HG02852 (cell line): ENCODE measurements around the gene SULT1A1.
"Not testable (repeated sequence)": the region's sequence is repeated elsewhere in the genome, so short reads cannot be mapped to it uniquely, and the experiment has no call there.

Source experiments
- ATAC-seq: cut with Tn5 transposase; IDR thresholded peaks from one replicate; pipeline ENCODE4 v1.9.1; 2021; ENCODE audit warnings: mild to moderate bottlenecking, moderate library complexity; ENCODE audit not compliant: unreplicated experiment

Gene SULT1A1

DNA sequence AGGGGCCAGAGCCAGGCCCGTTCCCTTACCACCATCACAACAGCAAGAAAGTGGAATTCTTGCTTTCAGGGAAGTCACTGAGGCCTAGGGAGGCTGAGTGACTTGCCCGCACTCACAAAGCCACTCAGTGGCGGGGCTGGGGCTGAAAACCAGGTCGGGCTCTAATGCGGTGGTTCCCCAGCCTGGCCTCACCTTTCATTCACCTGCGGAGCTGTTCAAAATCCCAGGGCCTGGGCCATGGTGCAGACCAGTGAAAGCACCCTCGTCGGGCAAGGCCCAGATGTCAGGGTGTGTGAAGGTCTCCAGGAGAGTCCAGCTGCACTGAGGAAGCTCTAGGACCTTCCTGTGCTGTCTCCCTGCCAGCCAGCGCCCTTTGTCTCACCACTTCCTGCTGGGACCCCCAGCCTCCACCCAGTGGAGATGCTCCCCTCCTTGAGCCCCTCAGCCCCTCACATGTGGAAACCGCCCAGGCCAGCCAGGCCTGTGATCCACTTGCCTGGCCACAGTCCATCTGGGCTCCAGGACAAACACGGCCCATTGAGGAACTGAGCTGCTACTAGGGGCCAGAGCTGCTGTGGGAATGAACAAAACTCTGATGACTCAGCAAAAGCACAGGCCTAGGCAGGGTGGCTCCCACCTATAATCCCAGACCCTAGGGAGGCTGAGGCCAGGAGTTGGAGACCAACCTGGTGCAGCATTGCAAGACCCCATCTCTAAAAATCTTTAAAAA lies 812 bp downstream of the SULT1A1 start:
- not testable (repeated sequence) for ATAC-seq

DNA sequence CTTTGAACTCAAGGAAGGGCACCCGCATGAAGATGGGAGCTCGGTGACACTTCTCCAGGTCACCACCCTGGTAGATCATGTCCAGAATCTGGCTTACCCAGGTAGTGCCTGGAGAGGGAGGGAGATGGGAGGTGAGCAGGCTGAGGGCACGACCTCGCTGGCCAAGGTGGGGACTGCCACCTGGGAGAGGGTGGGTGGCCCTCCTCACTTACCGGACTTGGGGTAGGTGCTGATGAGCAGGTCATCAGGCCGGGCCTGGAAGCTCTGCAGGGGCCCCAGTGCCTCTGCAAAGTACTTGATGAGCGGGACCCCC lies 1.4 kb downstream of the SULT1A1 start:
- ATAC-seq = not testable (repeated sequence)

DNA sequence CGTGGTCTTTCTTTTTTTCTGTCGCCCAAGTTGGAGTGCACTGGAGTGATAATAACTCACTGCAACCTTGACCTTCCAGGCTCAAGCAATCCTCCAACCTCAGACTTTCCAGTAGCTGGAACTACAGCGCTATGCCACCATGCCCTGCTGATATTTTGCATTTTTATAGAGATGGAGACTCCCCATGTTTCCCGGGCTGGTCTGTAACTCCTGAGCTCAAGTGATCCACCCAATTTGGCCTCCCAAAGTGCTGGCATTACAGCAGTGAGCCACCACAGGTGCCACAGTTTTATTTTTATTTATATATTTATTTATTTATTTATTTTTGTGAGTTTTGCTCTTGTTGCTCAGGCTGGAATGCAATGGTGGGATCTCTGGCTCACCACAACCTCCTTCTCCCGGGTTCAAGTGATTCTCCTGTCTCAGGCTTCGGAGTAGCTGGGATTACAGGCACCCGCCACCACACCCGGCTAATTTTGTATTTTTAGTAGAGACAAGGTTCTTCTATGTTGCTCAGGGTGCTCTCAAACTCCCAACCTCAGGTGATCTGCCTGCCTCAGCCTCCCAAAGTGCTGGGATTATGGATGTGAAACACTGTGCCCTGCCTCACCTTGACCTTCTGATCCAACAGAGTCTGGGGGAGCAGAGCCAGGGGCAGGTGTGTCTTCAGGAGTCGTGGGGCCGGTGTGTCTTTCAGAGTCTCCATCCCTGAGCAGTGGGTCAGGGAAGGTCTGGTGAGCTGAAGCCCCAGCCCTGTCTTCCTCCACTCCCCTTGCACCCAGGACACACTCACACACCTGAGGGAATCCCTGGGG lies 2.0 kb downstream of the SULT1A1 start:
- not testable (repeated sequence) for ATAC-seq

DNA sequence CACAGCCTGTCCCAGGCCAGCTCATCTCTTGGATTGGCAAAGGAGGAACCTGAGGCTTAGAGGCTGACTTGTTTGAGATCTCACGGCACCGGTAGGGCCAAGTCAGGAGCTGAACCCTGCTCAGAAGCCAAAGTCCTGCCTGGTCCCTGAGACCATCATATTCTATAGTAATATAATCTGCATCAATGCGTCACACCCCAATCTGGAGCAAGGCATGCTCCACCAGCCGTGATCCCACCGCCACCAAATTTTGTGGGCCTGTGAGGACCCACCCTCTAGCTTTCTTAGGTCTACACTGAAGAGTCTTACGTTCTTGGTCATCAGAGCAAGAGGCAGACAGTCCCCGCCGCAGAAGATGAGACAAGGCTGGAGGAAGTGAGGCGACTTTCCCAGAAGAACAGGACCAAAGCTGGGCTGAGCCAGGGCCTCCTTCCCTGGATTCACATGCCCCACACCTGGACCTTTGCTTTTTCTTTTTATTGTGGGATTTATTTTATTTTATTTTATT lies 2.7 kb downstream of the SULT1A1 start:
- ATAC-seq = no peak

DNA sequence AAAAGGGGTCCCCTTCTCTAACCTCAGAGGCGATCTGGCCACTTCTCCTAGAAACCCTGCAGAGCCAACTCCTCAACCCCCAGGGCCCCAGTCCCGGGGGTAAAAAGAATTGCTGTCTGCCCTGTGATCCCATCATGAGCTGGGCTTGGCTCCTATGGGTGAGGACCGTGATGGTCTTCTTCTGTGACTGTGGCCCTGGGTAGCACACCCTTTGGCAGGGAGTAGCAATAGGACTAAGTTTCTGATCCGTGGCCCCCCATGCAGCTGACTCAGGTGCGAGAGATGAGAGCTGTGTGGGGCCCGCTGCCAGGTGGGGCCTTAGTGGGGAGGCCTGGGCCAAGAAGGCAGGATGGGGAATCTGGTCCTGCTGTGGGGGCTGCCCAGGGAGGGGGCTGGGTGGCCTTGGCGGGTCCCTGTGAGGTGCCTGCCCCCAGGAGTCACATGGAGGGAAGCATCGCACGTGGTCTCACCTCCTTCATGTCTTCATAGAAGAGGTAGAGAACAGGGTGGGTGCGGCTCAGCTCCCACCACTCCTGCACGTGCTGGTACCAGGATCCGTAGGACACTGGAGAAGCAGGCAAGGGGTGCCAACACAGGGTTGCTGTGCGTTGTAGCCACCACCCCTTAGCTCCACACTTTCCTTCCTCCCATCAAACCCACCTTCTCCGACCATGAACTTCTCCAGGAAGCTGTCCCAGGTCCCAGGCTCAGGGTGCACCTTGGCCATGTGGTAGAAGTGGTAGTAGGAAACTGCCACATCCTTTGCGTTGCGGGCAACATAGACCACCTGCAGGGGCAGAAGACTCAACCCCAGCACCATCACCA lies 3.3 kb downstream of the SULT1A1 start:
- no peak for ATAC-seq

DNA sequence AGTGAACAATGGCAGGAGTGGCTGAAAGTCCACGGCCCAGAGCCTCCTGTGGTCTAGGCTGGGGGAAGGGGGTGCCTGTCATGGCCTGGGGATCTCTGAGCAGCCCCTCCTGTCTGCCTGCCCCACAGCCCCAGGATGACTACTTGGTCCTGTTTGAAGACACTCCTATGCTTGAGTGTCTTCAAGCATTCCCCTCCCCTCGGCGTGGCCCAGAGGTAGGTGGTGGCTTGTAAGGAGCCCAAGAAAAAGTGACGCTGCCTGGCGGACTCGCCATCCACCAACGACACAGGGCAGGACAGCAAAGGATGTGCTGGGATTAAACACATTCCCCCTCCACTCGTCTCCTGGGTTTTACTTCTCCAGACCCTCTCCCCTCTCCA lies 5.7 kb downstream of the SULT1A1 start:
- no peak for ATAC-seq

DNA sequence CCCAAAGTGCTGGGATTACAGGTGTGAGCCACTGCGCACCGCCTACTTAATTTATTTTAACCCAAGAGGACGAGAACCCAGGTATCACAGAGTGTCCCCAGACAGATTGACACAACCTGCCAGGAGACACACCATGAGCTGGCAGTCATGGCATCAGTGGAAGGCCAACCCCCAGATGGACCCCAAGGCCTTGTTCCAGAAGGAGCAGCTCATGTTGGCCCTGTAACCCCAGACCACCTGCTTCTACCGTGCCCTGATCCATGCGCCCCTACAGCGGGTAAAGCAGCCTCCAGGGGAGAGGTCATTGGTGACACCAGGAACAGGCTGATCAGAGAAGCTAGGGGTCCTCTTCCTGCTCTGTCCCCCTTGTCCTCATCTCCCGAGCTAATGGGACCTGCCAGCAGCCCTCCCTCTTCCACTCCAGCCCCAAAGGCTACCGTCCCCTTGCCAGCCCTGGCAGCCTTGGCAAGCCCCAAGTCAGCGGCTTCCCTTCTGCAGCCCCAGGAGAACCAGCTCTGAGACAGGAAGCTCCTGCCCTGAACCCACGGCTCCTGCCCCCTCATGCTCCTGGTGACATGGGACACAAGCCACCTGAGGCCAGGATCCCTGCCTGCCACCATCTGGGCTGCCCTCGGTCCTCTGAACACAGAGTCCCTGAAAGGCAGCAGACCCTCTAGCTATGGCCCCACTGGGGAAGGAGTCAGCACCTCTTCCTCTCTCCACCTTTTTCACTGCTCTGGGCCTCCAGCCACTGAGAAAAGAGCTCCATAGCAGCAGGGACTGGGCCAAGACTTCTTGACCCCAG lies 6.3 kb downstream of the SULT1A1 start:
- ATAC-seq = no peak

DNA sequence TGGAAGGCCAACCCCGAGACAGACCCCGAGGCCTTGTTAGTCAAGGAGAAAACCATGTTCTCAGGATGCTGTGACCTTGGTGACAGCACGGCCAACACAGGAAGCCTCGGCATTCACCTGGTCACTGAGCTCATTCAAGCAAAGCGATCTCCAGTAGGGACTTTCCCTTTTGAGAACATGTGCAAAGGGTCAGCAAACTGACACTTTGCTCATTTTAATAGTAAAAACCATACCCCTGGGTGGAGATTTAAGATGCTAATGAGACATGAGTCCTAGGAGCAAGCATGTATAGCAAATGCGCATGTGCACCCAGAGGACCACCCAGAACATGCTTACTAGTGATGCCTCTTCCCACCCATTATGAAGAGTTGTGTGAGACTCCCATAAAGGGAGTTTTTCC lies 7.3 kb downstream of the SULT1A1 start:
- no peak for ATAC-seq

DNA sequence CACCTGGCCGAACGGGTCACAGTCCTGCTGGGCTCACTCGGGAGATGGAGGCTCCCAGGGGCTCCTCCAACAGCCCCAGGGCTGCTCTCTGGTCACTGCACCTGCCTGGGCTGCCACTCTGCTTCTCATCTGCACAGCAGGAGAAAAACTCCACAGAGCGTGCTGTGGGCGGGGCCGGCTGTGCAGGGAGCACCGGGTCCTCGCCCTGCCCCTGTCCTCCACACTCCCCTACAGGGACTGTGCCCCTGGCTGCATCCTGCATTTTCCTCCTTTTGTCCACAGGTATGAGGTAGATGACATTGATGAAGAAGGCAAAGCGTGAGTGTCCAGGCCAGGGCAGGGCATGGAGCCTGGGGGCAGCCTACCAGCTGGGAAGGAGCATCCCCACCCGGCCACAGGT lies 7.8 kb downstream of the SULT1A1 start:
- ATAC-seq = not testable (repeated sequence)

DNA sequence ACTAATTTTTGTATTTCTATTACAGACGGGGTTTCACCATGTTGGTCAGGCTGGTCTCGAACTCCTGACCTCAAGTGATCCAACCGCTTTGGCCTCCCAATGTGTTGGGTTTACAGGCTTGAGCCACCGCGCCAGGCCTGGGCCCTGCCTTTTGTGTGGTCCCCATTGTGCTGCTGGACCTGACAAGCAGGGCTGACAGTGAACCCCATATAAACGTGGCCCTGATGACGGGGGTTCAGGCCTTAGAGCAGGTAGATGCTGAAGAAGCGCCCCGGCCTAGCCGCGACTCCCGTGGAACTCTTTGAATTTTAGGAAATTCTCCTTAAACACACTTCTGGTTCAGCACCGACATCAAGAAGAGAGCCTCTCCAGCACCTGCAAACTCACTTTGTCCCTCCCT lies 8.3 kb downstream of the SULT1A1 start:
- ATAC-seq = not testable (repeated sequence)

DNA sequence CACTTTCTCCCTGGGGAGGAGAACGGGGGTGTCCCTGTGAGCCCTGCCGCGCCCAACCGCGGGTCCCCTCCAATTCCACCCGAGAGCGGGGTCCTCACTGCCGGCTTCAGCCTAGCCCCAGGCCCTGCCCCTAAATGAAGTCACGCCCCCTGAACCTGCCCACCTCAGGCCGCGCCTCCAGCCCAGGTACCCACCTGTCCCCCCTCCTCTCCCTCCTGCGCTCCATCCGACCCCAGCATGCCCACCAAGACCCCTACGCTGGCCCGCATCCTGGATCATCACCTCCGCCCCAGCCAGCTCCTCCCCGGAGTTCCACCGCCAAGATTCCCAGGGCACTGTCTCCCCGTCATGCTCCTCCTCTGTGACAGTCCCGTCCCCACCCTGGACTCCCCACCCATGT lies 8.9 kb downstream of the SULT1A1 start:
- ATAC-seq = not testable (repeated sequence)

DNA sequence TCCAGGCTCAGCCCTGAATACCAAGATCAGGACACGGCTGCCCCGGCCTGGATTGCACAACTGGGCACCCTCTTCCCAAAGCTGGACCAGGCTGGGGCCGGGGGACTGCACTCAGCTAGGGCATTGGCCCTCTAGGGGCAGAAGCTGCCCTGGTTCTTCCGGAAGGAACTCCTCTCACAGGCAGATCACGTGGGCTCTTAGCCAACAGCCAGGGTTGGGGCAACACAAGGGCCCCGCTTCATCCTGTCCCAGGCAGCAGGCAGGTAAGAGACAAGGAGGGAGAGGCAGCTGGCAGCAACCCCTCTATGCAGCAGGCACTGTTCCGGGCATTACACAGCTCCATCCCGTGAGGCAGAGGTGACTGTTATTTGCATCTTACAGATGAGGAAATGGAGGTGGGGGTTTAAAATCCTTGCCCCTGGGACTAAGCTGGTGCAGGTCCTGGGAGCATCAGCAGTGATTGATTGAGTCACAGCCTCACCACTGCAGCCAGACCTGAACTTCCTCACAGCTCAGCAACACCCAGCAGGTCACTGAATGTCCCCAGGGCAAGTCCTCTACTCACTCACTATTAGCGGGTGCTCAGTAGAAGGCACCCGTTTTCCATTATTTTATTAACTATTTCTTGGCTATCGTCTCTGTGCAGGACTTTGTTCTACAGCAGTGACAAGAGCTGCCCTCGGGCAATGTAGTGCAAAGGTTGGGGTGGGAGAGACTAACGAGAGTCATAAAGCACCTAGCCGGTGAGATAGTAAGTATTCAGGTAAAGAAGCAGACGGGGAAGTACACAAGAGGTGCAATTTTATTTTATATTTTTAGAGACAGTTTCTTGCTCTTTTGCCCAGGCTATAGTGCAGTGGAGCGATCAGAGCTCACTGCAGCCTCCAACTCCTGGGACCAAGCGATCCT lies 10.2 kb downstream of the SULT1A1 start:
- not testable (repeated sequence) for ATAC-seq

DNA sequence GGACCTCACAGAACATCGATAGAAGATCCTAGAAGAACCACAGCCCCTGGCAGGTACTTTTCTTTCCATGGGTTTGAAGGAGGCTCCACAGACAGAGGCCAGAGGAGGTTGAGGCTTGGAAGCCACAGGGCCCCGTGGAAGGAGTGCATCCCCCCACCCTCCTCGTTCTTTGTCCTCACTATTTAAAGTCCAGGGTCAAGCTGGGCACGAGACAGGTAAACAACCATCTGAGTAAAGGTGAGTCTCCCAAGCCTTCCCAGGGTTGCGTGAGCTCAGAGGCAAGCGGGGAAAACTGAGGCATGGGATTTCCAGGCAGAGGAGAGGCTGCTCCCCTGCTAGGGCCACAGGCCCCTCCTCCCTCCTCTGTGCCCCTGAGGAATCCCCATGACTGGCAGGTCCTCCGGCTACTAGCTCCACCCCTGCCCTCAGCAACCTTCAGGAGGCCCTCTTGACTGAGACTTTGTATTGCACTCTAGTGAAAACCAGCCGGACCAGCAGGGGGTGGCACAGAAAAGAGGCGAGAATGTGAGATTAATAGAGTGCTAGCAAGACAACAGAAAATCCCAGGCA lies 12.1 kb downstream of the SULT1A1 start:
- ATAC-seq = no peak

DNA sequence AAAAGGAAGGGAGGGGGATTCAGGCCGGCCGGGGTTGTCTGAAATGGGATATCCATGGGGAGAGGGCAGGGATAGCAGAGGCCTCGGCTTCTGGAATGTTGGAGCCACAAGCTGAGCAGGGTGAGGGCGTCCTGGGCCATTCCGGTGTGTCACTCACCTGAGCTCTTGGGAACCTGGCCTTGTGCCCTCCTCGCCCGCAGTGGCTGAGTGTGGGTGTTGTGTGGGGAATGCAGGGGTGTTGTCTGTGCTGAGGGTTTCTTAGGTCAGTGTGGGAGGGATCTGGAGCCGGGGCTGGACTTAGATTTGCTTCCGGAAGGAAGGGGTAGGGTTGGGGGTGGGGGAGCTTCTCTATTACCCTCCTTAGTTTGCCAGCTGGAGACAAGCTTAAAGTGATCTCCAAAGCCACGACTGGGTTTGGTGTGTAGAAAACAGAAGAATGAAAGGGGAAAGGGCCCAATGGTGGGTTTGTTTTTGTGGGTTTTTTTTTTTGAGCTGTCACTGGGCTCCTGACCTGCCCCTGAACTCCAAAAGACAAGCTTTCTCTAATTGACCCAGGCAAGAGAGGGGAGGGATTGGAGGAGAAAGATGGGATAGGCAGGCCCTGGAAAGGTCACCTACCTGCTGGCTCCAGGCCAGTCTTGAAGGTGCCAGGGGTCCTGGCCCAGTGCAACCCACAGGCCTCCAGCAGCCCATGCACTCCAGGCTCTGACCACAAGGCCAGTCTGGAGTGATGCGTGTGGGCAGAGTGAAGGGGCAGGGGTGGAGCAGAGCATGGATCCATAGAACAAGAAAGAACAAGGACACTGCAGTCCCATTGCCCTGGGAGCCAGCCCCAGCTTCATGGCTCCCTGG lies 12.8 kb downstream of the SULT1A1 start, which contains the start of gene SULT1A2:
SULT1A2 (minus strand) TSS at position 211 of the 852 bp plus-strand sequence. CDS start 1,120 bp downstream, outside the sequence.
- ATAC-seq = no peak

DNA sequence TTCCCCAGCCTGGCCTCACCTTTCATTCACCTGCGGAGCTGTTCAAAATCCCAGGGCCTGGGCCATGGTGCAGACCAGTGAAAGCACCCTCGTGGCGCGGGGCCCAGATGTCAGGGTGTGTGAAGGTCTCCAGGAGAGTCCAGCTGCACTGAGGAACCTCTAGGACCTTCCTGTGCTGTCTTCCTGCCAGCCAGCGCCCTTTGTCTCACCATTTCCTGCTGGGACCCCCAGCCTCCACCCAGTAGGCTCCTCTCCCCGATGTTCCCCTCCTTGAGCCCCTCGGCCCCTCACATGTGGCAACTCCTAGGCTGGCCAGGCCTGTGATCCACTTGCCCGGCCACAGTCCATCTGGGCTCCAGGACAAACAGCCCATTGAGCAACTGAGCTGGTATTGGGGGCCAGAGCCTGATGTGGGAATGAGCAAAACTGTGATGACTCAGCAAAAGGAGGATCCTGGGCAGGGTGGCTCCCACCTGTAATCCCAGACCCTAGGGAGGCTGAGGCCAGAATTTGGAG lies 13.7 kb downstream of the SULT1A1 start:
- no peak for ATAC-seq

DNA sequence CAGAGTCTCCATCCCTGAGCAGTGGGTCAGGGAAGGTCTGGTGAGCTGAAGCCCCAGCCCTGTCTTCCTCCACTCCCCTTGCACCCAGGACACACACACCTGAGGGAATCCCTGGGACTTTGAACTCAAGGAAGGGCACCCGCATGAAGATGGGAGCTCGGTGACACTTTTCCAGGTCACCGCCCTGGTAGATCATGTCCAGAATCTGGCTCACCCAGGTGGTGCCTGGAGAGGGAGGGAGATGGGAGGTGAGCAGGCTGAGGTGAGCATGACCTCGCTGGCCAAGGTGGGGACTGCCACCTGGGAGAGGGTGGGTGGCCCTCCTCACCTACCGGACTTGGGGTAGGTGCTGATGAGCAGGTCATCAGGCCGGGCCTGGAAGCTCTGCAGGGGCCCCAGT lies 14.4 kb downstream of the SULT1A1 start:
- ATAC-seq = not testable (repeated sequence)

DNA sequence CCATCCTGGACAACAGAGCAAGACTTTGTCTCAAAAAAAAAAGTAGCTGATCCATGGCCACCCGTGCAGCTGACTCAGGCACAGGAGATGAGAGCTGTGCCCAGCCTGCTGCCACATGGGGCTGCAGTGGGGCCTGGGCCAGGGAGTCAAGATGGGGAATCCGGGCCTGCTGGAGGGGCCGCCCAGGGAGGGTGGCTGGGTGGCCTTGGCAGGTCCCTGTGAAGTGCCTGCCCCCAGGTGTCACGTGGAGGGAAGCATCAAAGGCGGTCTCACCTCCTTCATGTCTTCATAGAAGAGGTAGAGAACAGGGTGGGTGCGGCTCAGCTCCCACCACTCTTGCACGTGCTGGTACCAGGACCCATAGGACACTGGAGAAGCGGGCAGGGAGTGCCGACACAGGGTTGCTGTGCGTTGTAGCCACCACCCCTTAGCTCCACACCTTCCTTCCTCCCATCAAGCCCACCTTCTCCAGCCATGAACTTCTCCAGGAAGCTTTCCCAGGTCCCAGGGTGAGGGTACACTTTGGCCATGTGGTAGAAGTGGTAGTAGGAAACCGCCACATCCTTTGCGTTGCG lies 16.8 kb downstream of the SULT1A1 start:
- ATAC-seq = no peak

DNA sequence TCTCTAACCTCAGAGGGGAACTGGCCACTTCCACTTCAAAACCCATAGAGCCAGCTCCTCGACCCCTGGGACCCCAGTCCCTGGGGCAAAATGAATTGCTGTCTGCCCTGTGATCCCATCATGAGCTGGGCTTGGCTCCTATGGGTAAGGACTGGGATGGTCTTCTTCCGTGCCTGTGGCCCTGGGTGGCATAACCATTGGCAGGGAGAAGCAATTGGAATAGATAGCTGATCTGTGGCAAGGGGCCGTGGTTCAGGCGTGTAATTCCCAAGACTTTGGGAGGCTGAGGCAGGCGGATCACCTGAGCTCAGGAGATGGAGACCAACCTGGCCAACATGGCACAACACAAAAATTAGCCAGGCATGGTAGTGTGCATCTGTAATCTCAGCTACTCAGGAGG lies 17.3 kb downstream of the SULT1A1 start:
- ATAC-seq = no peak
